CD4-positive, alpha-beta memory T cell (primary cell): ENCODE measurements around the gene TPK1. TPM values are rescaled to one million over a fixed set of nuclear protein-coding genes. Genes with fewer than 3 reads are reported as not detected.

ENCODE experiments used
- CTCF ChIA-PET: fragments of 350-600 bp; sonication (Branson Sonifier 250); formaldehyde crosslinking; loops from one replicate; lab custom pipeline; 2021; ENCODE audit warnings: inconsistent platforms; ENCODE audit not compliant: partially characterized antibody; lab: Charles Lee
- POLR2A ChIA-PET: fragments of 350-600 bp; sonication (Branson Sonifier 250); formaldehyde crosslinking; loops from one replicate; lab custom pipeline; 2021; ENCODE audit not compliant: partially characterized antibody; lab: Charles Lee
- DNase-seq, 5 donors: peaks; one replicate each; pipeline versions ENCODE4 v3.0.0 to v3.0.0-alpha.2; 2020 to 2022; ENCODE audit warnings: mixed read lengths in 1 of 5
- H3K27ac ChIP-seq: one replicate; pipeline ENCODE4 v1.7.0; 2013; ENCODE audit warnings: low read depth, low read length
- H3K27me3 ChIP-seq: 2 replicates; pipeline ENCODE4 v1.7.0; 2013; ENCODE audit warnings: mild to moderate bottlenecking, low read length, moderate library complexity; ENCODE audit not compliant: insufficient read depth
- H3K36me3 ChIP-seq: 2 replicates; pipeline ENCODE4 v1.7.0; 2013; ENCODE audit warnings: mild to moderate bottlenecking, low read length, moderate library complexity; ENCODE audit not compliant: insufficient read depth
- H3K4me1 ChIP-seq: 2 replicates; pipeline ENCODE4 v1.7.0; 2013; ENCODE audit warnings: mild to moderate bottlenecking, low read length, moderate library complexity; ENCODE audit not compliant: insufficient read depth
- H3K4me3 ChIP-seq, 2 donors: one replicate each; pipeline ENCODE4 v1.7.0; 2013; ENCODE audit warnings: low read length in 2 of 2, mild to moderate bottlenecking in 1 of 2
- H3K9me3 ChIP-seq, 2 donors: one replicate each; pipeline ENCODE4 v1.7.0; 2013; ENCODE audit warnings: low read length in 2 of 2, control low read depth in 1 of 2; ENCODE audit not compliant: control insufficient read depth in 1 of 2
- H3K27ac Mint-ChIP-seq, 7 donors: one replicate each; pipeline ENCODE4 v1.8.0; 2020 to 2021; ENCODE audit warnings: mixed read lengths in 7 of 7, mild to moderate bottlenecking in 6 of 7, inconsistent platforms in 3 of 7, moderate library complexity in 3 of 7
- H3K27me3 Mint-ChIP-seq, 2 donors: one replicate each; pipeline ENCODE4 v1.8.0; 2020 to 2021; ENCODE audit warnings: mixed read lengths in 2 of 2
- H3K36me3 Mint-ChIP-seq, 2 donors: one replicate each; pipeline ENCODE4 v1.8.0; 2020 to 2021; ENCODE audit warnings: mixed read lengths in 2 of 2, inconsistent platforms in 1 of 2, mild to moderate bottlenecking in 1 of 2
- H3K4me1 Mint-ChIP-seq, 4 donors: one replicate each; pipeline ENCODE4 v1.8.0; 2020 to 2021; ENCODE audit warnings: mixed read lengths in 4 of 4, mild to moderate bottlenecking in 1 of 4
- H3K4me3 Mint-ChIP-seq, 8 donors: one replicate each; pipeline ENCODE4 v1.8.0; 2020 to 2021; ENCODE audit warnings: mixed read lengths in 8 of 8, mild to moderate bottlenecking in 7 of 8, moderate library complexity in 6 of 8, inconsistent platforms in 3 of 8
- H3K9me3 Mint-ChIP-seq, 8 donors: one replicate each; pipeline ENCODE4 v1.8.0; 2020 to 2021; ENCODE audit warnings: mixed read lengths in 8 of 8, mild to moderate bottlenecking in 5 of 8, inconsistent platforms in 3 of 8, moderate library complexity in 1 of 8
- intact Hi-C: fragments of 100-400 bp; cut with micrococcal nuclease; formaldehyde crosslinking; loops from one replicate; pipeline ENCODE4 v1.15.1; 2023
- polyA plus RNA-seq, 2 donors: library from polyadenylated mRNA; unstranded; fragments of 300-500 nt; fragmentation: Illumina TruSeq; gene quantifications; one replicate each; pipeline ENCODE4 v1.2.3, GENCODE V29; 2021
- total RNA-seq, 2 experiments: library from RNA; stranded (reverse); gene quantifications; one replicate each; pipeline ENCODE4 v1.2.3, GENCODE V29; 2021

TPK1 gene
- total and polyA plus RNA-seq, 4 experiments from 2014 or later, result 25.2 to 30.7 (median 27.8) TPM

DNA sequence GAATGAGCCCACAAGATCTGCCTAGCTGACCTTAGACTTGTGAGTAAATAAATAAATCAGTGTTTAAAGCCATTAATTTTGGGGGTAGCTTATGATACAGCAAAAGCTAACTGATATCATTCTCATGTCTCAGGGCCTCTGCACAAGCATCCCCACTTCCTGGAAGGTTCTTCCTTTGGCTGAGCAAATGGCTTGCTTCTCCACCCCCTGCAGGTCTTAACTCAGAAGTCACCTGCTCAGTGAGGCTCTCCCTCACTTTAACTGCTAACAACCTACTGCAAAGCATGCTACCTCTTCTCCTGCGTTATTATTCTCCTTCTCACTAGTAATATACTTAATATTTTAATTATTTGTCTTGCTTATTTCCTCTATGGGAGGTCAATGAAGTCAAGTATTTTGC is 167.3 kb downstream of the TPK1 start:
- POLR2A ChIA-PET, result no interaction called here
- CTCF ChIA-PET, result no interaction called here
- no peaks in the 10 kb centered on the region for H3K36me3 ChIP-seq
- DNase-seq, result no peak
- H3K4me3 ChIP-seq, result no peak overlapping the region
- no peaks in the 10 kb centered on the region for H3K4me1 ChIP-seq
- Mint-ChIP-seq H3K4me1 (no peaks in the 10 kb centered on the region), H3K36me3 (peaks cover 24 to 25% of the 10 kb centered on the region in 2 donors), H3K27ac (no peak overlapping the region), H3K9me3 (peaks cover 0 to 2% (median 0%) of the 10 kb centered on the region in 8 donors), H3K4me3 (no peak overlapping the region), H3K27me3 (no peaks in the 10 kb centered on the region)
- H3K27ac ChIP-seq, result no peak overlapping the region
- H3K9me3 ChIP-seq, result no peaks in the 10 kb centered on the region
- H3K27me3 ChIP-seq, result no peaks in the 10 kb centered on the region
- intact Hi-C loops, result no loop called here

DNA sequence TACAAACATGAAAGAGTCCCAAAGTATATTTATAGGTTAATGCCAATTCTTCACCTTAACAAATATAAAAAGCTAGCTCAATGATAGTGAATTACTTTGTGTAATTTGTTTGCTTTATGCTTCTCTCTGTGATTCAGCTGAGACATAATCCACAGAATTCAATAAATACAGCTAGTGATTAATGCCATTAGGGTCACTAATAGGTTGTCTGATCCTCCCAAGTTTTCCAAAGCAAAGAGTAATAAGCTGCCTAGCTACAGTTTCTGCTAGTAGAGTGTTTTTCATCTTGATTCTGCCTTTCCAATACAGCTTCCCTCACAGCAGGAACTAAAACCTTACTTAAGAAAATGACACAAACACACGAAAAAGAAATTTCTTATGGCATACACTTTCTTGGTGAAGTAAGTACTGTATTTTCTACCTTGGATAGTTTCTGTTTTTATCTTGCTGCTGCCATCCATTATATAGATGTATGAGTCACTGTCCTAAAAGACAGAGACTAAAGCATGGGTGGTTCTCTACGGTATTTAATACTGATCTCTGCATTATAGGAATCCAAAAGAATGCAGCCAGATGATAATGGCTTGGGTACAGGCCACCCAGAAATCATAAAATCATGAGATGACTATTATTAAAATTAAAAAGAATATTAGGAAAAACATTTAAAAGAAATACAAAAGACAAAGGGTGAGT is 170.0 kb downstream of the TPK1 start:
- intact Hi-C loops, result no loop called here
- Histone ChIP-seq H3K27ac (no peak overlapping the region), H3K9me3 (no peaks in the 10 kb centered on the region), H3K4me3 (no peak overlapping the region), H3K27me3 (no peaks in the 10 kb centered on the region), H3K4me1 (no peaks in the 10 kb centered on the region), H3K36me3 (no peaks in the 10 kb centered on the region)
- Mint-ChIP-seq H3K4me1 (peaks cover 0 to 1% (median 0%) of the 10 kb centered on the region in 4 donors), H3K36me3 (peaks cover 32 to 35% of the 10 kb centered on the region in 2 donors), H3K4me3 (no peak overlapping the region), H3K27ac (no peak overlapping the region), H3K9me3 (peaks cover 0 to 2% (median 0%) of the 10 kb centered on the region in 8 donors), H3K27me3 (no peaks in the 10 kb centered on the region)
- ChIA-PET CTCF (no interaction called here), POLR2A (no interaction called here)
- no peak for DNase-seq

DNA sequence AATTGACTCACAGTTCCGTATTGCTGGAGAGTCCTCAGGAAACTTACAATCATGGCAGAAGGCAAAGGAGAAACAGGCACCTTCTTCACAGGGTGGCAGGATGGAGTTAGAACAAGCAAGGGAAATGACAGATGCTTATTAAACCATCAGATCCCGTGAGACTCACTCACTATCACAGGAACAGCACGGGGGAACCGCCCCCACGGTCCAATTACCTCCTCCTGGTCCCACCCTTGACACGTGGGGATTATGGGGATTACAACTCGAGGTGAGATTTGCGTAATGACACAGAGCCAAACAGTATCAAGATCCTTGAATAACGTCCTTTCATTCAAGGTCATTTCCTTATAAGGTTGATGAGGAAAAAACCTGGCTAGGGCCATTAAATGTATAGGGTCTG is 176.6 kb downstream of the TPK1 start:
- H3K36me3 Mint-ChIP-seq, result peaks cover 9 to 21% of the 10 kb centered on the region in 2 donors
- POLR2A ChIA-PET, result no interaction called here
- no peaks in the 10 kb centered on the region for H3K9me3 ChIP-seq
- no peaks in the 10 kb centered on the region for H3K4me1 ChIP-seq
- no peak overlapping the region for H3K27ac Mint-ChIP-seq
- intact Hi-C loops, result no loop called here
- peaks cover 0 to 1% (median 0%) of the 10 kb centered on the region in 4 donors for H3K4me1 Mint-ChIP-seq
- no peaks in the 10 kb centered on the region for H3K36me3 ChIP-seq
- H3K4me3 ChIP-seq, result no peak overlapping the region
- no peaks in the 10 kb centered on the region for H3K27me3 ChIP-seq
- H3K27me3 Mint-ChIP-seq, result no peaks in the 10 kb centered on the region
- H3K9me3 Mint-ChIP-seq, result peaks cover 0 to 2% (median 0%) of the 10 kb centered on the region in 8 donors
- no peak for DNase-seq
- H3K4me3 Mint-ChIP-seq, result no peak overlapping the region
- CTCF ChIA-PET, result no interaction called here
- H3K27ac ChIP-seq, result no peak overlapping the region

DNA sequence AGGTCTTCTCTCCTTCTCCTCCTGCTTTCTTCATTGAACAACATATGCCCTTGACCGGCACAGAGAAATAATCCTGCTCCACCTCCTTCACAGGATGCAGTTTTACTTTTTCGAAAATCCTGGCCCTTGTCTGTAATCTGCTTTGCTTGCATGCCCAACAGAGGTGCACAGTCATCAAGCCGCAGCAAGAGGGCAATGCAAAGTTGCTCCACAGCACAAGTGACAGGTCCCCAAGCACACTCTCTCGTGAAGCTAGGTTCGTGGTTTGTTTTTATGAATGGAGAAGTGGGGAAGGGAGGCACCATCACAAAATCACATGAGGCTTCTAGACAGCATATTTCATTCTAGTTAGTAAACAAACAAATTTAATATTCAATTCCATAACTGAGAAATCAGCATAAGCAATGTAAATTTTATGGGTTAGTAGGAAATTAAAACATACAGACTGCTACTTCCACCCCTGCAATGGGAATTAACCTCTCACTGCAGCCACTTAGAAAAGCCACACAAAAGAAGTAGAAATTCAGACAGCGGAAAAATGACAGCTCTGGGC is 178.8 kb downstream of the TPK1 start:
- ChIA-PET CTCF (no interaction called here), POLR2A (no interaction called here)
- DNase-seq, result no peak
- intact Hi-C loops, result no loop called here
- Mint-ChIP-seq H3K36me3 (peaks cover 7 to 18% of the 10 kb centered on the region in 2 donors), H3K4me1 (peaks cover 0 to 6% (median 1%) of the 10 kb centered on the region in 4 donors), H3K9me3 (no peaks in the 10 kb centered on the region), H3K4me3 (no peak overlapping the region), H3K27ac (peak overlapping the region in 3 of 7 donors; percentile 8 to 45 (median 43)), H3K27me3 (no peaks in the 10 kb centered on the region)
- no peaks in the 10 kb centered on the region for H3K4me1 ChIP-seq
- H3K9me3 ChIP-seq, result no peaks in the 10 kb centered on the region
- no peaks in the 10 kb centered on the region for H3K36me3 ChIP-seq
- H3K27ac ChIP-seq, result no peak overlapping the region
- no peaks in the 10 kb centered on the region for H3K27me3 ChIP-seq
- no peak overlapping the region for H3K4me3 ChIP-seq

DNA sequence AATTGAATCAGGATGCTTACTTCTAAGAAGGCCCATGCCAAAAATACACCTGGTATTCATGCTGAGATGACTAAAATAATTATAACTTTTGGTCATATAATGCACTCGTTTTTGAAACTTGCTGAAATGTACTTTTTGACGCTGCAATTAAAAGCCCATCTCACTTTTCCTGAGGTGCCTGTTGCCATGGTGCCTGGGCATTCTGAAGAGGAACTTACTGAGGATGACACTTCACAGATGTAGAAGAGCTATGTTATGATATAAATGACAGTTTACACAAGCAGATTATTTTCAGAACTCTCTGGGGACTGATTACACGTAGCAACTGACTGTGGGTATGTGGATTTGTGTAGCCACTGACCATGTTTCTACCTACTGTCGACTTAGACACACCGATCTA is 182.4 kb downstream of the TPK1 start:
- H3K9me3 Mint-ChIP-seq, result peaks cover 0 to 3% (median 0%) of the 10 kb centered on the region in 8 donors
- ChIA-PET CTCF (no interaction called here), POLR2A (no interaction called here)
- H3K27ac ChIP-seq, result no peak overlapping the region
- no peaks in the 10 kb centered on the region for H3K9me3 ChIP-seq
- H3K36me3 Mint-ChIP-seq, result peaks cover 13 to 28% of the 10 kb centered on the region in 2 donors
- intact Hi-C loops, result no loop called here
- H3K4me3 ChIP-seq, result no peak overlapping the region
- no peaks in the 10 kb centered on the region for H3K27me3 ChIP-seq
- no peak overlapping the region for H3K27ac Mint-ChIP-seq
- no peak for DNase-seq
- no peaks in the 10 kb centered on the region for H3K4me1 ChIP-seq
- H3K4me1 Mint-ChIP-seq, result peaks cover 0 to 4% (median 1%) of the 10 kb centered on the region in 4 donors
- H3K4me3 Mint-ChIP-seq, result no peak overlapping the region
- no peaks in the 10 kb centered on the region for H3K27me3 Mint-ChIP-seq
- H3K36me3 ChIP-seq, result no peaks in the 10 kb centered on the region

DNA sequence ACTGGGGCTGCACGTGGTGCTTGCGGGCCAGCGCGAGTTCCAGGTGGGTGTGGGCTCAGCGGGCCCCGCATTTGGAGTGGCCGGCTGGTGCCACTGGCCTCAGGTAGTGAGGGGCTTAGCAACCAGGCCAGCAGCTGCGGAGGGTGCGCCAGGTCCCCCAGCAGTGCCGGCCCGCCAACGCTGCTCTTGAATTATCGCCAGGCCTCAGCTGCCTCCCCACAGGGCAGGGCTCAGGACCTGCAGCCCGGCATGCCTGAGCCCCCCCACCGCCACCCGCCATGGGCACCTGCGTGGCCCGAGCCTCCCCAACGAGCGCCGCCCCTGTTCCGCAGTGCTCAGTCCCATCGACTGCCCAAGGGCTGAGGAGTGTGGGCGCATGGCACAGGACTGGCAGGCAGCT is 185.4 kb downstream of the TPK1 start:
- H3K9me3 ChIP-seq, result no peaks in the 10 kb centered on the region
- ChIA-PET POLR2A (no interaction called here), CTCF (interaction anchor here (0.6 kb wide), 1 partner anchor 1202 kb away, joined by 6 read pairs; no protein-coding TSS in a partner anchor)
- H3K4me1 ChIP-seq, result no peaks in the 10 kb centered on the region
- no peak overlapping the region for H3K27ac ChIP-seq
- no peaks in the 10 kb centered on the region for H3K36me3 ChIP-seq
- Mint-ChIP-seq H3K27ac (no peak overlapping the region), H3K4me3 (no peak overlapping the region), H3K27me3 (no peaks in the 10 kb centered on the region), H3K9me3 (peaks cover 0 to 3% (median 0%) of the 10 kb centered on the region in 8 donors), H3K4me1 (peaks cover 0 to 4% (median 1%) of the 10 kb centered on the region in 4 donors), H3K36me3 (peaks cover 29 to 48% of the 10 kb centered on the region in 2 donors)
- H3K4me3 ChIP-seq, result no peak overlapping the region
- no peaks in the 10 kb centered on the region for H3K27me3 ChIP-seq
- DNase-seq, result no peak
- intact Hi-C loops, result no loop called here

DNA sequence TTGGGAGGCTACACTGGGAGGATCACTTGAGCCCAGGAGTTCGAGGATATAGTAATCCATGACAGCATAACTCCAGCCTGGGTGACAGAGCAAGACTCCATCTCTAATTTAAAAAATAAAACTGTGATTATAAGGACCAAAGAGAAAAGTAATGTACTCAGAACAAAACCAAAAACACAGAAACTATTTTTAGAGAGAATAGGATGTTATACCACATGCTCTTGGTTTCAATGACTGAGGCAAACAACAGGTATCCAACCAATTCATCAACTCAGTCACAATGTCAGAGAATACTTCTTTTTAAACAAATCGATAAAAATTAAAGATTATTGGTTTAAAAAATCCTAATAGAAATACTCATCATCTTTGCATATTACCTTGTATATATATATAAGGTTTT is 186.7 kb downstream of the TPK1 start:
- Histone ChIP-seq H3K4me3 (no peak overlapping the region), H3K36me3 (no peaks in the 10 kb centered on the region), H3K4me1 (no peaks in the 10 kb centered on the region), H3K27me3 (no peaks in the 10 kb centered on the region), H3K9me3 (no peaks in the 10 kb centered on the region), H3K27ac (no peak overlapping the region)
- Mint-ChIP-seq H3K27me3 (no peaks in the 10 kb centered on the region), H3K36me3 (peaks cover 32 to 54% of the 10 kb centered on the region in 2 donors), H3K4me3 (no peak overlapping the region), H3K9me3 (peaks cover 0 to 3% (median 0%) of the 10 kb centered on the region in 8 donors), H3K4me1 (peaks cover 0 to 4% (median 1%) of the 10 kb centered on the region in 4 donors), H3K27ac (no peak overlapping the region)
- intact Hi-C loops, result no loop called here
- CTCF ChIA-PET, result no interaction called here
- POLR2A ChIA-PET, result no interaction called here
- no peak for DNase-seq
